C4-2B (cell line): ENCODE data around the gene ITGA11.

ENCODE experiments used
- H3K27ac ChIP-seq: fragments of 450-650 bp; 2 replicates; pipeline ENCODE4 v1.5.1; 2017
- CTCF ChIP-seq: fragments of 450-650 bp; conservative IDR thresholded peaks from 2 replicates; pipeline ENCODE4 v1.5.1; 2017; ENCODE audit warnings: mild to moderate bottlenecking
- ZFX ChIP-seq: fragments of 450-650 bp; IDR thresholded peaks from 2 replicates; pipeline ENCODE4 v1.6.1; 2017

ITGA11 gene

GRCh38 chr15:68431792-68432401, at the start of gene ITGA11:
ITGA11 (minus strand) TSS chr15:68432163; CDS start chr15:68432066, 97 bp downstream.
- H3K27ac ChIP-seq: no peak within 1 kb of the TSS
- TF ChIP-seq ZFX (no peak), CTCF (no peak)

- H3K27ac ChIP-seq: no peak overlapping the region
Measured at GRCh38 chr15:68481321-68481720, 49.4 kb upstream of the ITGA11 start.

GRCh38 chr15:68480296-68480695, 48.3 kb upstream of the ITGA11 start:
- TF ChIP-seq CTCF: no peak
- TF ChIP-seq ZFX: no peak
- H3K27ac ChIP-seq: no peak overlapping the region

More at GRCh38 chr15:68481321-68481720, 49.4 kb upstream of the ITGA11 start:
- TF ChIP-seq CTCF (no peak), ZFX (no peak)

- TF ChIP-seq CTCF (no peak), ZFX (no peak)
- H3K27ac ChIP-seq: no peak overlapping the region
Measured at GRCh38 chr15:68479870-68480269, 47.9 kb upstream of the ITGA11 start.

- H3K27ac ChIP-seq: no peak overlapping the region
- TF ChIP-seq CTCF (no peak), ZFX (no peak)
Measured at GRCh38 chr15:68479406-68479805, 47.4 kb upstream of the ITGA11 start.

GRCh38 chr15:68478853-68479252, 46.9 kb upstream of the ITGA11 start:
- no peak overlapping the region for H3K27ac ChIP-seq
- TF ChIP-seq ZFX: no peak
- TF ChIP-seq CTCF: no peak

GRCh38 chr15:68475449-68475848, 43.5 kb upstream of the ITGA11 start:
- TF ChIP-seq ZFX (no peak), CTCF (no peak)
- H3K27ac ChIP-seq: no peak overlapping the region
